HG03460 (cell line): ENCODE results near the gene GPR15LG.
A peak's percentile ranks its signal among the peaks of the same experiment; 100 is the strongest.

Experiments
- ATAC-seq: cut with Tn5 transposase; IDR thresholded peaks from one replicate; pipeline ENCODE4 v1.9.1; 2021; ENCODE audit not compliant: unreplicated experiment

The GPR15LG gene

GRCh38 chr10:84214046-84214572 lies 40.5 kb downstream of the GPR15LG start:
- ATAC-seq, result no peak

GRCh38 chr10:84214612-84215235 lies 41.1 kb downstream of the GPR15LG start:
- ATAC-seq, result peak; percentile 79

GRCh38 chr10:84216834-84217233 lies 43.2 kb downstream of the GPR15LG start:
- ATAC-seq, result no peak

GRCh38 chr10:84217746-84218145 lies 44.1 kb downstream of the GPR15LG start:
- no peak for ATAC-seq

- no peak for ATAC-seq
Measured at GRCh38 chr10:84221916-84222315, 48.3 kb downstream of the GPR15LG start.

GRCh38 chr10:84224411-84225028 lies 50.9 kb downstream of the GPR15LG start:
- ATAC-seq, result no peak

GRCh38 chr10:84225427-84226173 lies 52.0 kb downstream of the GPR15LG start, which contains the start of gene LRIT2:
Gene LRIT2 (minus strand): TSS chr10:84225544. CDS start chr10:84225520, 24 bp downstream.
- no peak for ATAC-seq

GRCh38 chr10:84226616-84227015 lies 53.0 kb downstream of the GPR15LG start:
- ATAC-seq, result no peak

- ATAC-seq, result no peak
Measured at GRCh38 chr10:84227810-84228209, 54.2 kb downstream of the GPR15LG start.

GRCh38 chr10:84230359-84230758 lies 56.8 kb downstream of the GPR15LG start:
- ATAC-seq, result no peak

- ATAC-seq, result no peak
Measured at GRCh38 chr10:84232376-84232775, 58.8 kb downstream of the GPR15LG start.

GRCh38 chr10:84233940-84234339 lies 60.3 kb downstream of the GPR15LG start:
- ATAC-seq, result no peak

- ATAC-seq, result no peak
Measured at GRCh38 chr10:84234479-84234878, 60.9 kb downstream of the GPR15LG start.
